Globus pallidus (tissue), 1 donor: Measurements from ENCODE around the gene SRRM4.
A peak's percentile ranks its signal among the peaks of the same experiment; 100 is the strongest.
"Not testable (repeated sequence)": the region's sequence is repeated elsewhere in the genome, so short reads cannot be mapped to it uniquely, and the experiment has no call there.

Experiments used
- DNase-seq: peaks from one replicate; pipeline ENCODE4 v3.0.0-alpha.2; 2015; ENCODE audit warnings: low spot score

Gene SRRM4

DNA sequence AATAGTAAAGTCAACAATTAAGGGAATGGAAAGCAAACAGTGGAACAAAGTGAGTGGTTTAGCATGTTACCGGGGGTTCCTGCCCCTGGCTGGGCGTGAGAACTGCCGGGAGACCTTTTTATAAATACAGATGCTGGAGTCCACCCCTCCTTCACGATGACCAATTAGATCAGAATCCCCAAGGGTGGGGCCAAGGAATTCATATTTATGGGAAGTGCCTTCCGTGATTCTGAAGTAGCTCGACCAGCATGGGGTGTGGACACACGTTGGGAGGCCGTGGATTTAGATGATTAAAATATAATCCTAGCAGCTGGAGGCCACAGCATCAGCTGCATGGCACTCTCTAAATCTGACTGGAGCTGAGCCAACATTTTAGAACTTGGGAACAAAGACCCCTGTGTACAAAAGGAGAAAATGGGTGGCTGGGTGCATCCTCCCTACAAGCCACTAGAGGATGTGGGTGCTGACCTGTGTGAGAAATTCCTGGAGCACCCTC, 87.9 kb downstream of the SRRM4 start:
- no peak for DNase-seq

- no peak for DNase-seq
These were observed 89.8 kb downstream of the SRRM4 start for GRCh38 chr12:119071176-119071575.

GRCh38 chr12:119071638-119072231, 90.4 kb downstream of the SRRM4 start:
- DNase-seq, result no peak

DNA sequence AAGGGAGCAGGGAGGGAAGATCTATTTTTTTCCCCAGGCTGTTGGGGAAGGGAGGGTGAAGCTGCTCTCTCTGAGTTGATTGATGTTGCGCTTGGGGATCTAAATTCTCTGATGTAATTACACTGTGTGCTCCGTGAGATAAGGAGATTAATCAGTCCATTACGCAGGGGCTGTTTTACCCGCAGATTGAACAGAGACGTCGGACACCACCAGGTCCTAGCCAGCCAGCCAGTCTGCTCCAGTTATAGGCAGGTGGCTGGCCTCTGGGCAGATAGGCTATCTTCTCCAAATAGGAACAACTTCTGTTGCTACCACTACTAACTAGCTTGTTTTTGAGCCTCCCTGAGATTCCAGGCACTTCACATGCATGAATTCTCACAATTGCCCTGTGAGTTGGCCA, 91.1 kb downstream of the SRRM4 start:
- DNase-seq, result no peak

GRCh38 chr12:119075222-119075787, 94.0 kb downstream of the SRRM4 start:
- no peak for DNase-seq

DNA sequence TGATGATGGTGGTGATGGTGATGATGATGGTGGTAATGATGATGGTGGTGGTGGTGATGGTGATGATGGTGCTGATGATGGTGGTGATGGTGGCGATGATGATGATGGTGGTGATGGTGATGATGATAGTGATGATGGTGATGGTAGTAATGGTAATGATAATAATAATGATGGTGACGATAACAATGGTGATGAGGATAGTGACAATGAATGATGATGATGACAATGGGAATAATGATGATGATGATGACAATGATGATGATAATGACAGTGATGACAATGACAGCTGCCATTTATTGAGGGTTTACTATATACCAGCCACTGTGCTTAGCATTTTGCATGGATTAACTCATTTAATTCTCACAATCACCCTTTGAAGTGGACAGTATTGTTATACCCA, 94.6 kb downstream of the SRRM4 start:
- no peak for DNase-seq

DNA sequence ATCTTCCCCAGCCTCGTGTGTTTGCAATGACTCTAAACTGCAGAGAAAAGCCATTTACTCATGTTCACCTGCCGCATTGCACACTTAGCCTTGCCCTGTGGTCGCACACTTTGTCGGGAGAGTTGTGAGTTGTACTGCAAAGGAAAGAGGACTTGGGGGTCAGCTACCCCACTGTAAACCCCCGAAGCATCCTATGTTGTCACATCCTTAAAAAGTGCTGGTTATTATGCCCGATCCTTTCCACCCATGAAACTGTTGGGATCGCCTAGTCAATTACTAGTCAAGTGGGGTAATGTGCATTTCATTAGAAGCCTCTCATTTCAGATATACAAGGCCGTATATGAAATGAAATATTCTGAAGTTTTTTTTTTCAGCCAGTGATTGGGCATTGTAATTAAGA, 98.2 kb downstream of the SRRM4 start:
- no peak for DNase-seq

DNA sequence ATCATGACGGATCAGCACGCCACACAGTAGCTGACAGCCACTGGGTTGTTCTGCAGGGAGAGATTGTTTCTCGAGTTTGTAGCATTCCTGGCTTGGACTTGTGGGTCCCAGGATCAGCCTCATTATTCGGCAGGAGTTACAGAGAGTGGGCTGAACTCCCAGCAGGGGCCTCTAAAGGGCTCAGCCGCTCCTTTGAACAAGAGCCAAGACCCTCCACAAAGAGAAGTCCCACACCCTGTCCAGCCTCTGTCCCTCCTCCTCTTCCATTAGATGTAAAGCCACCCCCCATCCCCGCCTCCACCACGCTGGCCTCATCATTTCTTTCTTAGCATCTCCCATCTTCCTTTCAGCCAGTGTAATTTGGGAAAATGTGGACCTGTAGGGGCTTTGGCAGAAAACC, 100.7 kb downstream of the SRRM4 start:
- DNase-seq, result no peak

GRCh38 chr12:119082496-119082895, 101.2 kb downstream of the SRRM4 start:
- DNase-seq, result no peak

DNA sequence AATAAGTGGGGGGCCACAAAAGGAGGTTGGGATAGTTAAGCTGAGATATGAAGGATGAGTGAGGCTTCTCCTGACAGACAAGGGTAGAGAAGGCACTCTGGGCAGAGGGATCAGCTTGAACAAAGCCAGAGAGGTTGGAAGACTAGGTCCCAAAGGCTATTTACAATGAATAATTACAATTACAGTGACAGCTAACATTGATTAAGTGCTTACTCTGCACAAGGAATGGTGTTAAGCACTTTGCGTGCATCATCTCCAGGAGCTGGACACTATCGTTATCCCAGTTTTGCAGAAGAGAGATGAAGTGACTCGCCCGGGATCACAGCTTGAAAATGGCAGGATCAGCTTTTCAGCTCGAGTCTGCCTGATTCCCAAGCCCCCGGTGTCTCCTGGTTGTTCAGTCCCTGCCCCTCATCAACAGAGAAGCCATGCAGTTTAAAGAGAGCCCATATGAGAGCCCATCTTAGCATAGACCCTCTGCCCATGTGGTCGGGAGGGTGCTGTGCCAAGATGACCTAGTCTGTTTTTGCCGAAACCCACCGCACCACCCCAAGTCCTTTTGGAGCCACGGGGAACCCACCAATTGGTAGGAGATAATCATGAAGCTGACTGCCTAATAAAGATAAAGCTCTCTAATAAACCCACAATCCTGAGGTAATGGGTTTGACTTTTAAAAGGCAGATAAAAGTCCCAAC, 107.5 kb downstream of the SRRM4 start:
- DNase-seq, result no peak

DNA sequence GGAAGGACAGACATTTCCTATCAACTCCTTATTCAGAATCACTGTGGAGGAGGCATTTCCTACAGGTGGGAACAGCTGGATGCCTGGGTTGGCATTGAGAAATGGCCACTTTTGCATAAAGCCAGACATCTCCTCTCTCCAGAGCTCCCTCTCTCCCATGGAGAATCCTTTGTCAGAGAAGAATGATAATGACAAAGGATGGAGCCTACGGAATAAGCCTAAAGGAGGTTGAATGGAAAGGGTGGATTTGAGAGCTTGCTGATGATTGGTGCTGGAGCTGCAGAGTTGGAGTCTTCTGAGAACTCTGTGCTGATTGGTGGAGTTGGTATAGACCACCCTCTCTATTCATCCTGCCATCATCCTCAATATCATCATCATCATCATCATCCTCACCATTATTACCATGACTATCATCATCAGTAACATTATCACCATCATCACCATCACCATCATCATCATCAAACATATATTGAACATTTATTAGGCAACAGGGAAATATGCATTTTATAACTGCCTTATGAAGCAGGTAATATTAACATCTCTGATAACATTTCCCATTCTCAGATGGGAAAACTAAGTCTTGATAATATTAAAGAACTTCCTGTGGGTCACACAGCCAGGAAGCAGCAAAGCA, 108.2 kb downstream of the SRRM4 start:
- DNase-seq, result no peak

DNA sequence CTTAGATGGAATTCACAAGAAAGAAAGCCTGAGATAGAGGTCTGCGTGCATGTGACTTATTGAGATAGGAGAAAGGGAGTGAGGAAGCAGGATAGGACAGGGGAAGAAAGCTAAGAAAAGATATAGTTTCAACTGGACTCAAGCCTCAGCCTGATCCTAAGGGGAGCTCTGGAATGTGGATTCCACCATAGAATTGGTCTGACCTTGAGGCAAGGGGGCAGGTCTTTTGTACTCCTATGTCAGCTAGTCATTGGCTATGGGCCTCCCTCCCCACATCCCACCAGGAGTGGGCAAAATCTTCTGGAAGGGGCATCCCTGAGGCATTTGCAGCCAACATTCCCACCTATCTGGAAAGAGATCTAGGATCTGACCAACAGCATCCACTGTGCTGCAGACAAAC, 108.9 kb downstream of the SRRM4 start:
- no peak for DNase-seq

- DNase-seq, result no peak
These were observed 109.5 kb downstream of the SRRM4 start for GRCh38 chr12:119090865-119091264.

GRCh38 chr12:119096429-119097202, 115.3 kb downstream of the SRRM4 start:
- no peak for DNase-seq

DNA sequence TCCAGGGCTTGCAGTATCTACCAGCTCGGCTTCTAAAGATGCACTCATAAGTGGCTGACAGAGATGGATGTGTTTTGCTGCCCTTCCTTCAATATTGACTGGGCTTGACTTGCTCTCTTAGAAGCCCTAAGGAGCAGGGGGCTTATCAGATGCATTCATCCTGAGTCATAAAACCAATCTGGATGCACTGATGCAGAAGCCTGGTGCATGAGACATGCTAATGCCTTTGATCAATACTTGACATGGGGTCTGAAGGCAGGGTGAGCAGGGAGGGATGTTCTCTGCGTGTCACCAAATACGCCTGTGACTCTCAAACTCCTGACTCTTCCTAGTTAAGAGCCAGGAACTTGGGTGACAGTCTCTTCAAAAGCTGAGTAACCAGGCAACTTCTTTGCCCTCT, 119.6 kb downstream of the SRRM4 start:
- DNase-seq, result no peak

GRCh38 chr12:119102274-119102673, 120.9 kb downstream of the SRRM4 start:
- DNase-seq, result no peak

DNA sequence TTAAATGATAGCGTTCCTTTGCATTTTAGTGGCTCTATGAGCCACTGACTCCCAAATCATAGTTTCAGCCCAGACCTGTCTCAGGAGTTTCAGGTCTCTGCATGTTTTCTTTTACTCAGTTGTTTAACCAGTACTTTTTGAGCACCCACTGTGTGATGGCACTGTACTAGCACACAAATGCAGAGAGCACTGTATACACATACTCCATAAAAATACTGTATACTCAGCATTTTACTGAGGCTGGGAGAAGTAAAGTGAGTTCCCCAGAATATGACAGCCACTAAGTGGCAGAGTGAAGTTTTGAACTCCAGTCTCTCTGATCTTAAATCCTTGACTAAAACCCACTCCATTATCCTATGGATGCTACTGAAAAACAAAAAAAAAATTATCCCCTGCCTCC, 121.4 kb downstream of the SRRM4 start:
- DNase-seq, result no peak

- not testable (repeated sequence) for DNase-seq
These were observed 123.6 kb downstream of the SRRM4 start for GRCh38 chr12:119104969-119105368.

DNA sequence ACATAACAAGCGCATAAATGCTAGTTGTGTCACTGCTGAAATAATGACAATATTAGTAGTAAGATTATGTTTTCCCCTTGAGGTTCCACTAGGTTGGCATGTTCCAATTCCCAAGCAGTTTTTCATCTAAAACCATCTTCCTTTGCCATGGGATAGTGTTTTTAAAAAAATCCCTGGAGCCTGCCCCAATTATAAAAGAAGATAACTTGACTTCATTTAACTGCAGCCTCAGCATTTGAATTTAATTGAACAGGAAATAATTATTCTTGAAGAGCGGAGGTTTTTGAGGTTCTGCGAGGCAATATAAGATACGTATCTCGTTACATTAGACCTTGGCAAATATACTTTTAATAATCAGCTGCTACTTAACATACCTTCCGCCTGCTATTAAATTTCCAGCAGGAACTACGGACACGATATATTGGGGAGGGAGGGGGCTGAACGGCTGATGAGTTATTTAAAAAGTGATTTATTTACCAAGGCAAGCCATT, 132.2 kb downstream of the SRRM4 start:
- DNase-seq, result no peak

- no peak for DNase-seq
These were observed 133.0 kb downstream of the SRRM4 start for GRCh38 chr12:119114294-119114693.

- peak; percentile 29 for DNase-seq
These were observed 134.1 kb downstream of the SRRM4 start for GRCh38 chr12:119115296-119115905.

DNA sequence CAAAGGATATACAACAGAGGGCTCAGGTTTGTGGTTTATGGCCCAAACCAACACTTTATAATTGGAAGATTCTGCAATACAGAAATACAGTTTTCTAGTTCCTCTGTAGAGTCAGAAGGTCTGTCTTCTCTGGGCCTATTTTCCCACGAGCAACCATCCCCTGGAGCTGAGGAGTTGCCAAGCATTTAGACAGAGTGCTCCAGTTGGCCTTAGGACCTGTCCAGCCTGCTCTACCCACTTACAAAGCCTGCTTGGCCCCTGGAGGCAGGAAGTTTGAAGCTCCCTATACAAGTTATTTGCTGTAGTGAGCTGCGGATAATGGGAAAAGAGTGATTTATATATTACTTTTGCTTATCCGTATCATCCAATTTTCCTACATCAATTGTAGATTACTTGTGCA, 136.6 kb downstream of the SRRM4 start:
- peak; percentile 7 for DNase-seq
